PC-3 (cell line): ENCODE data around the gene FAM228B. TPM values are rescaled to one million over a fixed set of nuclear protein-coding genes. Genes with fewer than 3 reads are reported as not detected.

Experiments
- ATAC-seq: fragments of 200-7000 bp; cut with Tn5 transposase; 2 replicates; pipeline ENCODE4 v1.9.1; 2020; ENCODE audit warnings: mild to moderate bottlenecking, moderate library complexity
- BruUV-seq: library from RNA; stranded (reverse); fragments of 400-500 nt; replicated peaks from 2 replicates; lab custom pipeline; 2021; lab: Mats Ljungman, UMichigan
- CTCF ChIA-PET: fragments of 300-600 bp; sonication (Branson Sonifier 250); formaldehyde crosslinking; loops from one replicate; lab custom pipeline; 2022; ENCODE audit warnings: antibody characterized with exemption; lab: Charles Lee
- POLR2A ChIA-PET: fragments of 300-600 bp; sonication (Branson Sonifier 250); formaldehyde crosslinking; loops from one replicate; lab custom pipeline; 2022; ENCODE audit warnings: antibody characterized with exemption; ENCODE audit not compliant: unreplicated experiment; lab: Charles Lee
- DNase-seq: peaks from one replicate; pipeline ENCODE4 v3.0.0-alpha.2; 2015
- H2AFZ ChIP-seq: fragments of 300-600 bp; sonication (generic); 2 replicates; pipeline ENCODE4 v1.6.0; 2016; ENCODE audit warnings: antibody characterized with exemption, low read length
- H3F3A ChIP-seq: fragments of 300-600 bp; sonication (generic); one replicate; pipeline ENCODE4 v1.6.0; 2017; ENCODE audit warnings: antibody characterized with exemption, low read length, control low read depth, mild to moderate bottlenecking; ENCODE audit not compliant: unreplicated experiment
- H3K27ac ChIP-seq: fragments of 300-600 bp; sonication (generic); 2 replicates; pipeline ENCODE4 v1.5.1; 2016; ENCODE audit warnings: mild to moderate bottlenecking, low read length
- H3K27me3 ChIP-seq: fragments of 300-600 bp; sonication (generic); 2 replicates; pipeline ENCODE4 v1.6.1; 2016; ENCODE audit warnings: low read length, mixed read lengths
- H3K36me3 ChIP-seq: fragments of 300-600 bp; sonication (generic); 2 replicates; pipeline ENCODE4 v1.6.1; 2016; ENCODE audit warnings: low read depth, mixed run types, low read length, mixed read lengths
- H3K4me1 ChIP-seq: fragments of 300-600 bp; sonication (generic); 2 replicates; pipeline ENCODE4 v1.5.1; 2016; ENCODE audit warnings: low read length; ENCODE audit not compliant: insufficient read depth
- H3K4me2 ChIP-seq: fragments of 300-600 bp; sonication (generic); 2 replicates; pipeline ENCODE4 v1.6.0; 2016; ENCODE audit warnings: low read length
- H3K4me3 ChIP-seq: fragments of 300-600 bp; sonication (generic); 2 replicates; pipeline ENCODE4 v1.5.1; 2016; ENCODE audit warnings: mild to moderate bottlenecking, low read length, mixed read lengths
- H3K79me2 ChIP-seq: fragments of 300-600 bp; sonication (generic); 2 replicates; pipeline ENCODE4 v1.6.1; 2017; ENCODE audit warnings: low read length, mixed read lengths
- H3K9ac ChIP-seq: fragments of 300-600 bp; sonication (generic); 2 replicates; pipeline ENCODE4 v1.6.0; 2016; ENCODE audit warnings: mild to moderate bottlenecking, low read length
- H3K9me2 ChIP-seq: fragments of 300-600 bp; sonication (generic); replicated peaks from 2 replicates; pipeline ENCODE4 v1.6.1; 2016; ENCODE audit warnings: mixed run types, low read length, mixed read lengths
- H3K9me3 ChIP-seq: fragments of 300-600 bp; sonication (generic); 2 replicates; pipeline ENCODE4 v1.6.1; 2016; ENCODE audit warnings: low read length, mixed read lengths
- H4K20me1 ChIP-seq: fragments of 300-600 bp; sonication (generic); 2 replicates; pipeline ENCODE4 v1.6.1; 2016; ENCODE audit warnings: low read length, mixed read lengths
- CTCF ChIP-seq: fragments of 300-600 bp; sonication (generic); conservative IDR thresholded peaks from 2 replicates; pipeline ENCODE4 v1.5.1; 2017; ENCODE audit warnings: antibody characterized with exemption, low read depth, mild to moderate bottlenecking, low read length
- EZH2 ChIP-seq: fragments of 300-600 bp; sonication (generic); IDR thresholded peaks from one replicate; pipeline ENCODE4 v1.6.1; 2017; ENCODE audit warnings: antibody characterized with exemption, mild to moderate bottlenecking, low read length; ENCODE audit not compliant: unreplicated experiment
- EZH2phosphoT487 ChIP-seq: fragments of 300-600 bp; sonication (generic); IDR thresholded peaks from 2 replicates; pipeline ENCODE4 v1.6.1; 2018; ENCODE audit warnings: mild to moderate bottlenecking, antibody characterized with exemption, low read length, borderline replicate concordance
- intact Hi-C: fragments of 100-400 bp; cut with micrococcal nuclease; formaldehyde crosslinking; loops from 2 replicates; pipeline ENCODE4 v1.9.0; 2023
- total RNA-seq: library from RNA; depleted of rRNA; stranded (reverse); fragments of >200 nt; gene quantifications from 2 replicates; pipeline ENCODE4 v1.2.3, GENCODE V29; 2014

FAM228B gene
- total RNA-seq, 1 experiment from 2014 or later, result 4.5 TPM

- no TSS peak for BruUV-seq
- no peak overlapping the region for H2AFZ ChIP-seq
- H3K36me3 ChIP-seq, result no peaks in the 10 kb centered on the region
- H3K4me2 ChIP-seq, result no peak overlapping the region
- no peak overlapping the region for H3K27ac ChIP-seq
- H3K9me2 ChIP-seq, result no peaks in the 10 kb centered on the region
- no peak overlapping the region for H3K4me3 ChIP-seq
- H4K20me1 ChIP-seq, result no peaks in the 10 kb centered on the region
- TF ChIP-seq CTCF (no peak), EZH2phosphoT487 (no peak), EZH2 (no peak)
- ChIA-PET CTCF (no interaction called here), POLR2A (no interaction called here)
- DNase-seq (no peak), ATAC-seq (no peak)
- H3F3A ChIP-seq, result no peaks in the 10 kb centered on the region
- no peaks in the 10 kb centered on the region for H3K9me3 ChIP-seq
- no peaks in the 10 kb centered on the region for H3K27me3 ChIP-seq
- H3K4me1 ChIP-seq, result no peaks in the 10 kb centered on the region
- H3K9ac ChIP-seq, result no peak overlapping the region
- intact Hi-C loops, result no loop called here
- H3K79me2 ChIP-seq, result no peaks in the 10 kb centered on the region
These were observed 30.2 kb downstream of the FAM228B start for GRCh38 chr2:24153478-24153877.

- no peak overlapping the region for H2AFZ ChIP-seq
- no peaks in the 10 kb centered on the region for H3K36me3 ChIP-seq
- no peaks in the 10 kb centered on the region for H3K9me2 ChIP-seq
- no peak overlapping the region for H3K4me2 ChIP-seq
- CTCF ChIA-PET, result no interaction called here
- H3K4me3 ChIP-seq, result no peak overlapping the region
- DNase-seq, result no peak
- no peak for ATAC-seq
- H3K9me3 ChIP-seq, result 0 out of 2 replicates have a peak, but pooled peaks cover 5% of the 10 kb centered on the region
- intact Hi-C loops, result no loop called here
- H3K27me3 ChIP-seq, result no peaks in the 10 kb centered on the region
- H3K9ac ChIP-seq, result no peak overlapping the region
- H4K20me1 ChIP-seq, result no peaks in the 10 kb centered on the region
- BruUV-seq, result no TSS peak
- H3K27ac ChIP-seq, result no peak overlapping the region
- H3K79me2 ChIP-seq, result no peaks in the 10 kb centered on the region
- POLR2A ChIA-PET, result no interaction called here
- no peak for TF ChIP-seq EZH2
- TF ChIP-seq CTCF, result no peak
- TF ChIP-seq EZH2phosphoT487, result no peak
- no peaks in the 10 kb centered on the region for H3K4me1 ChIP-seq
- H3F3A ChIP-seq, result no peaks in the 10 kb centered on the region
These were observed 34.9 kb downstream of the FAM228B start for GRCh38 chr2:24158131-24158530.

- H3K27me3 ChIP-seq, result no peaks in the 10 kb centered on the region
- H4K20me1 ChIP-seq, result no peaks in the 10 kb centered on the region
- BruUV-seq, result no TSS peak
- no peaks in the 10 kb centered on the region for H3K4me1 ChIP-seq
- ChIA-PET CTCF (no interaction called here), POLR2A (no interaction called here)
- no peak overlapping the region for H2AFZ ChIP-seq
- DNase-seq, result no peak
- H3K79me2 ChIP-seq, result no peaks in the 10 kb centered on the region
- H3K4me3 ChIP-seq, result no peak overlapping the region
- H3K27ac ChIP-seq, result no peak overlapping the region
- no peaks in the 10 kb centered on the region for H3K9me2 ChIP-seq
- intact Hi-C loops, result no loop called here
- no peaks in the 10 kb centered on the region for H3K36me3 ChIP-seq
- no peaks in the 10 kb centered on the region for H3F3A ChIP-seq
- 0 out of 2 replicates have a peak, but pooled peaks cover 5% of the 10 kb centered on the region for H3K9me3 ChIP-seq
- no peak overlapping the region for H3K9ac ChIP-seq
- TF ChIP-seq CTCF (no peak), EZH2 (no peak), EZH2phosphoT487 (no peak)
- H3K4me2 ChIP-seq, result no peak overlapping the region
- ATAC-seq, result no peak
These were observed 36.4 kb downstream of the FAM228B start for GRCh38 chr2:24159708-24160107.
